SK-N-SH treated with all-trans-retinoic acid at 6 μM for 48 hours (cell line): ENCODE results near the gene OR9Q1.
"Not testable (repeated sequence)": the region's sequence is repeated elsewhere in the genome, so short reads cannot be mapped to it uniquely, and the experiment has no call there.

Experiments
- ATAC-seq: fragments of 200-7000 bp; cut with Tn5 transposase; 3 replicates; pipeline ENCODE4 v1.9.1; 2020; ENCODE audit warnings: mild to moderate bottlenecking, moderate library complexity
- ARNTL ChIP-seq: fragments of 450-650 bp; formaldehyde crosslinking; IDR thresholded peaks from 2 replicates; pipeline ENCODE4 v1.5.0; 2020; ENCODE audit warnings: low read depth, mild to moderate bottlenecking, moderate library complexity, borderline replicate concordance
- CSDC2 ChIP-seq: fragments of 250-450 bp; sonication (Bioruptor Pico); IDR thresholded peaks from 2 replicates; pipeline ENCODE4 v1.5.0; 2020; ENCODE audit warnings: mild to moderate bottlenecking, moderate library complexity
- ESRRG ChIP-seq: fragments of 250-450 bp; sonication (Bioruptor Pico); IDR thresholded peaks from 2 replicates; pipeline ENCODE4 v1.6.1; 2021; ENCODE audit warnings: mild to moderate bottlenecking
- GLIS3 ChIP-seq: fragments of 250-450 bp; sonication (Bioruptor Pico); IDR thresholded peaks from 2 replicates; pipeline ENCODE4 v1.5.0; 2020; ENCODE audit warnings: mild to moderate bottlenecking, moderate library complexity
- ISL1 ChIP-seq: fragments of 250-450 bp; sonication (Bioruptor Pico); IDR thresholded peaks from 2 replicates; pipeline ENCODE4 v2.1.2; 2022; ENCODE audit warnings: mild to moderate bottlenecking, moderate library complexity
- OSR1 ChIP-seq: fragments of 250-450 bp; sonication (Bioruptor Pico); IDR thresholded peaks from 2 replicates; pipeline ENCODE4 v1.8.0; 2022; ENCODE audit warnings: moderate library complexity, mild to moderate bottlenecking, inconsistent platforms
- PPARA ChIP-seq: fragments of 250-450 bp; sonication (Bioruptor Pico); IDR thresholded peaks from 2 replicates; pipeline ENCODE4 v1.5.0; 2020; ENCODE audit warnings: mild to moderate bottlenecking, borderline replicate concordance
- RARB ChIP-seq: fragments of 250-450 bp; sonication (Bioruptor Pico); IDR thresholded peaks from 2 replicates; pipeline ENCODE4 v1.8.0; 2021; ENCODE audit warnings: mild to moderate bottlenecking, moderate library complexity
- SNAI2 ChIP-seq: fragments of 250-450 bp; sonication (Bioruptor Pico); IDR thresholded peaks from 2 replicates; pipeline ENCODE4 v1.5.0; 2020; ENCODE audit warnings: mild to moderate bottlenecking, moderate library complexity
- TCF4 ChIP-seq: fragments of 250-450 bp; sonication (Bioruptor Pico); IDR thresholded peaks from 2 replicates; pipeline ENCODE4 v1.8.0; 2021; ENCODE audit warnings: mild to moderate bottlenecking, moderate library complexity, borderline replicate concordance
- TOX ChIP-seq: fragments of 250-450 bp; sonication (Bioruptor Pico); IDR thresholded peaks from 2 replicates; pipeline ENCODE4 v1.8.0; 2021; ENCODE audit warnings: mild to moderate bottlenecking, moderate library complexity, borderline replicate concordance
- ZC3H10 ChIP-seq: fragments of 250-450 bp; sonication (Bioruptor Pico); IDR thresholded peaks from 2 replicates; pipeline ENCODE4 v1.5.1; 2021; ENCODE audit warnings: mild to moderate bottlenecking, moderate library complexity
- ZFP3 ChIP-seq: fragments of 250-450 bp; sonication (Bioruptor Pico); IDR thresholded peaks from 2 replicates; pipeline ENCODE4 v1.5.0; 2020; ENCODE audit warnings: mild to moderate bottlenecking, moderate library complexity
- ZFP30 ChIP-seq: fragments of 450-650 bp; formaldehyde crosslinking; IDR thresholded peaks from 2 replicates; pipeline ENCODE4 v1.5.0; 2022; ENCODE audit warnings: mild to moderate bottlenecking, moderate library complexity
- ZNF565 ChIP-seq: fragments of 450-650 bp; formaldehyde crosslinking; conservative IDR thresholded peaks from 2 replicates; pipeline ENCODE4 v1.5.0; 2020; ENCODE audit warnings: low read depth, mild to moderate bottlenecking, moderate library complexity
- ZNF70 ChIP-seq: fragments of 450-650 bp; formaldehyde crosslinking; IDR thresholded peaks from 2 replicates; pipeline ENCODE4 v1.5.0; 2020; ENCODE audit warnings: mild to moderate bottlenecking, moderate library complexity
- ZNF8 ChIP-seq: fragments of 450-650 bp; formaldehyde crosslinking; IDR thresholded peaks from 2 replicates; pipeline ENCODE4 v1.5.0; 2020; ENCODE audit warnings: mild to moderate bottlenecking, moderate library complexity
- TF ChIP-seq, protein P1 (sequence below): fragments of 250-450 bp; sonication (Bioruptor Pico); IDR thresholded peaks from 2 replicates; pipeline ENCODE4 v1.8.0; 2021; ENCODE audit warnings: low read depth, mild to moderate bottlenecking, moderate library complexity, borderline replicate concordance
- TF ChIP-seq, protein P2 (sequence below): fragments of 250-450 bp; sonication (Bioruptor Pico); IDR thresholded peaks from 2 replicates; pipeline ENCODE4 v1.5.1; 2020; ENCODE audit warnings: low read depth, mild to moderate bottlenecking, moderate library complexity
- TF ChIP-seq, protein P3 (sequence below): fragments of 250-450 bp; sonication (Bioruptor Pico); IDR thresholded peaks from 2 replicates; pipeline ENCODE4 v1.5.1; 2021; ENCODE audit warnings: mild to moderate bottlenecking, moderate library complexity
- TF ChIP-seq, protein P4 (sequence below): fragments of 250-450 bp; sonication (Bioruptor Pico); IDR thresholded peaks from 2 replicates; pipeline ENCODE4 v1.5.0; 2020; ENCODE audit warnings: mild to moderate bottlenecking, moderate library complexity

Gene OR9Q1

DNA sequence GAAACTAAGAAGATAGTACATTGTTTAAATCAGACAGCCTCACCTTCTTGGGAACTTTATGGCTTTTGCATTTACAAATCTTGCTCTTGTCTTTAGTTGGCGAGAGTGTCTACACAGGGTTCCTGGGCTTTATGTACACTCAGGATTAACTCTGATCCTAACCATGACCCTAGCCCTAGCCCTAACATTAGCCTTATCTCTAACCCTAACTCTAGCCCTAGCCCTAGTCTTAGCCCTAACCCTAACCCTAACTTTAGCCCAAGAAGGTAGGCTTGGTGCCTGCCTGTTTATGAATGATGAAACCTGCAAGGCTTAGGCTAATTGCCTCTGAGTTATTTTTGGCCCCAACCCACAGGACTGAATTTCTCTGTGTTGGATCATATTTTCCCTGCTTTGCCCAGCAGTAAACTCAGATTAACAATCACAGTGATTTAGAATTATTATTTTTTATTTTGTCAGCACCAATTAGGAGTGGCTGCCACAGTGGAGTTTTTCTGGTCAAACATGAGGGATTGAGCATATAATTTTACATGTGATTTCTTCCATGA is 44.1 kb upstream of the OR9Q1 start:
- no peak for ATAC-seq
- TF ChIP-seq RARB (CRISPR knock-in tag): no peak
- TF ChIP-seq ZC3H10 (CRISPR knock-in tag): no peak
- no peak for TF ChIP-seq ARNTL
- no peak for TF ChIP-seq ZNF70 (CRISPR knock-in tag)
- no peak for TF ChIP-seq ZFP3
- TF ChIP-seq, protein P1, sequence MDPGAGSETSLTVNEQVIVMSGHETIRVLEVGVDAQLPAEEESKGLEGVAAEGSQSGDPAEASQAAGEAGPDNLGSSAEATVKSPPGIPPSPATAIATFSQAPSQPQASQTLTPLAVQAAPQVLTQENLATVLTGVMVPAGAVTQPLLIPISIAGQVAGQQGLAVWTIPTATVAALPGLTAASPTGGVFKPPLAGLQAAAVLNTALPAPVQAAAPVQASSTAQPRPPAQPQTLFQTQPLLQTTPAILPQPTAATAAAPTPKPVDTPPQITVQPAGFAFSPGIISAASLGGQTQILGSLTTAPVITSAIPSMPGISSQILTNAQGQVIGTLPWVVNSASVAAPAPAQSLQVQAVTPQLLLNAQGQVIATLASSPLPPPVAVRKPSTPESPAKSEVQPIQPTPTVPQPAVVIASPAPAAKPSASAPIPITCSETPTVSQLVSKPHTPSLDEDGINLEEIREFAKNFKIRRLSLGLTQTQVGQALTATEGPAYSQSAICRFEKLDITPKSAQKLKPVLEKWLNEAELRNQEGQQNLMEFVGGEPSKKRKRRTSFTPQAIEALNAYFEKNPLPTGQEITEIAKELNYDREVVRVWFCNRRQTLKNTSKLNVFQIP (CRISPR knock-in tag): no peak
- TF ChIP-seq, protein P2, sequence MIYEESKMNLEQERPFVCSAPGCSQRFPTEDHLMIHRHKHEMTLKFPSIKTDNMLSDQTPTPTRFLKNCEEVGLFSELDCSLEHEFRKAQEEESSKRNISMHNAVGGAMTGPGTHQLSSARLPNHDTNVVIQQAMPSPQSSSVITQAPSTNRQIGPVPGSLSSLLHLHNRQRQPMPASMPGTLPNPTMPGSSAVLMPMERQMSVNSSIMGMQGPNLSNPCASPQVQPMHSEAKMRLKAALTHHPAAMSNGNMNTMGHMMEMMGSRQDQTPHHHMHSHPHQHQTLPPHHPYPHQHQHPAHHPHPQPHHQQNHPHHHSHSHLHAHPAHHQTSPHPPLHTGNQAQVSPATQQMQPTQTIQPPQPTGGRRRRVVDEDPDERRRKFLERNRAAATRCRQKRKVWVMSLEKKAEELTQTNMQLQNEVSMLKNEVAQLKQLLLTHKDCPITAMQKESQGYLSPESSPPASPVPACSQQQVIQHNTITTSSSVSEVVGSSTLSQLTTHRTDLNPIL (CRISPR knock-in tag): no peak
- TF ChIP-seq ZNF8 (CRISPR knock-in tag): no peak
- no peak for TF ChIP-seq ZNF565 (CRISPR knock-in tag)
- TF ChIP-seq ZFP30: no peak
- no peak for TF ChIP-seq GLIS3 (CRISPR knock-in tag)
- no peak for TF ChIP-seq TOX (CRISPR knock-in tag)
- TF ChIP-seq ESRRG: no peak
- no peak for TF ChIP-seq ISL1

DNA sequence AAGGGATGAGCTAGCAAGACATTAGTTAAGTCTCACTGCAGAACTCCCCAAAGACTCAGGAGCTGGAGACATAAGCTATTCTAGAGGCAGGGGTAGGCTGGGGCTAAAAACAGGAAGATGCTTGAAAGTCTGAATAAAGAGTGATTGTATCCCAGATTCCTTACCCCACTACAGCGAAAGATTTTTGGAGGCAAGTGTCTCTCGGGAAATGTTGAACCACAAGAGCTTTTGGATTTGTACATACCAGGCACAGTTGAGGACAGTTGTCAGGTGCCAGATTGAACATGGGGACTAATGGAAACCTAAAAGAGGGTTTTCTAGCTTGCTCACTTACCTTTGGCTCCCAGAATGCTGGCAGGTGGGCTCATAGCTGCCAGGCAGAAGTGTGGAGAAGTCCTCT is 43.5 kb upstream of the OR9Q1 start:
- TF ChIP-seq ZFP3 (no peak), ZFP30 (no peak), ZNF70 (CRISPR knock-in tag) (no peak), GLIS3 (CRISPR knock-in tag) (no peak)
- TF ChIP-seq, all 23 proteins: peak for 0
- ATAC-seq: no peak

DNA sequence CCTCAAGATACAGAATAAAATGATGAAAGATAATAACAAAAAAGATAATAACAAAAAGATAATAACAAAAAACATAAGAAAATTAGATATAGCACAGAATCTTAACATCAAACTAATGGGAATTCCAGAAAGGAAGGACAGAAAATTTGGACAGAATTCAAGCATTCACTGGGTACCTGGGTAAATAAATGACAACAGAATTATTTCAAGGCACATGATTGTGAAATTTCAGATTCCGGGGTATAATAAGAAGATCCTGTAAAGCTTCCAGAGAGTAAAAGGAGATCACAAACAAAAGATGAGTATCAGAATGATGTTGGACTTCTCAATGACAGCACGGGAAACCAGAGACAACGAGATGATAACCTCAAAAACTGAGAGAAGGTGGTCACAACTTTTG is 42.1 kb upstream of the OR9Q1 start:
- no peak for ATAC-seq
- TF ChIP-seq ZC3H10 (CRISPR knock-in tag): no peak

DNA sequence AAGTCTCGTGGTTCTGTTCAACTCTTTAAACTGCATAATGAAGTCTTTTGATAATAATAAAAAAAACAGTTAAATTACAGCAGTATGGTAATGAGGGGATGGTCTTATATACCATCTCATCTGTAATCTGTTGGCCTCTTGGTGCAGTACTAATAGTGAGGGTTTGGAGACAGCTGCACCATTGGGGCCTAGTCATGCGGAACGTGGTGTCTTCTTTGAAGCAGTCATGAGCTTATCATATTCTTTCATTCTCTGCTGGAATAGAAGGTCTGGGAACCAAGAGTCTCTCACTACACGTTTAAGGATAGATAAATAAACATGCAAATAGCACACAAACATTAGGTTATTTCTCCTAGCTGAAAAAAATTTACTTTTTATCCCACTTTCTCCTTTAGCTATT is 40.9 kb upstream of the OR9Q1 start:
- TF ChIP-seq, protein P3, sequence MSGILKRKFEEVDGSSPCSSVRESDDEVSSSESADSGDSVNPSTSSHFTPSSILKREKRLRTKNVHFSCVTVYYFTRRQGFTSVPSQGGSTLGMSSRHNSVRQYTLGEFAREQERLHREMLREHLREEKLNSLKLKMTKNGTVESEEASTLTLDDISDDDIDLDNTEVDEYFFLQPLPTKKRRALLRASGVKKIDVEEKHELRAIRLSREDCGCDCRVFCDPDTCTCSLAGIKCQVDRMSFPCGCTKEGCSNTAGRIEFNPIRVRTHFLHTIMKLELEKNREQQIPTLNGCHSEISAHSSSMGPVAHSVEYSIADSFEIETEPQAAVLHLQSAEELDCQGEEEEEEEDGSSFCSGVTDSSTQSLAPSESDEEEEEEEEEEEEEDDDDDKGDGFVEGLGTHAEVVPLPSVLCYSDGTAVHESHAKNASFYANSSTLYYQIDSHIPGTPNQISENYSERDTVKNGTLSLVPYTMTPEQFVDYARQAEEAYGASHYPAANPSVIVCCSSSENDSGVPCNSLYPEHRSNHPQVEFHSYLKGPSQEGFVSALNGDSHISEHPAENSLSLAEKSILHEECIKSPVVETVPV (CRISPR knock-in tag): no peak
- TF ChIP-seq CSDC2 (CRISPR knock-in tag) (no peak), ESRRG (no peak), ZNF565 (CRISPR knock-in tag) (no peak)
- TF ChIP-seq, all 23 proteins: peak for 0

DNA sequence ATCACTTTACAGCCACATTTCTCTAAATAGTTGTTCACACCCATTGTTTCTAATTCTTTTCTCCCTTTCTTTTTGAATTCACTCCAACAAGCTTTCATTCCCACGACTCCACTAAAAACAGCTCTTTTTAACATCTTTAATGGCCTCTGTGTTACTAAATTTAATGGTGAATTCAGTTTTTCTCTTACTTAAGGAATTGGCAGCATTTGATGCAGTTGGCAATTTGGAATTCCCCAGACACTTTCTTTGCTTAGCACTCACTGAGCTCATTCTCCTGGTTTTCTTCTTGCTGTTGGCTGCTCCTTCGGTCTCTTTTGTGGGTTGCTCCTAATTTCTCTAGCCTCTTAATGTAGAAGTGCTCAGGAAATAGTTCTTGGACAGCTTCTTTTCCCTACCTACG is 40.5 kb upstream of the OR9Q1 start:
- ATAC-seq: no peak
- TF ChIP-seq ZC3H10 (CRISPR knock-in tag): no peak
- TF ChIP-seq SNAI2 (CRISPR knock-in tag): no peak
- no peak for TF ChIP-seq ZNF70 (CRISPR knock-in tag)
- TF ChIP-seq, protein P1 (CRISPR knock-in tag): no peak
- no peak for TF ChIP-seq CSDC2 (CRISPR knock-in tag)
- no peak for TF ChIP-seq GLIS3 (CRISPR knock-in tag)
- no peak for TF ChIP-seq ZNF565 (CRISPR knock-in tag)
- TF ChIP-seq ESRRG: no peak
- TF ChIP-seq, protein P4, sequence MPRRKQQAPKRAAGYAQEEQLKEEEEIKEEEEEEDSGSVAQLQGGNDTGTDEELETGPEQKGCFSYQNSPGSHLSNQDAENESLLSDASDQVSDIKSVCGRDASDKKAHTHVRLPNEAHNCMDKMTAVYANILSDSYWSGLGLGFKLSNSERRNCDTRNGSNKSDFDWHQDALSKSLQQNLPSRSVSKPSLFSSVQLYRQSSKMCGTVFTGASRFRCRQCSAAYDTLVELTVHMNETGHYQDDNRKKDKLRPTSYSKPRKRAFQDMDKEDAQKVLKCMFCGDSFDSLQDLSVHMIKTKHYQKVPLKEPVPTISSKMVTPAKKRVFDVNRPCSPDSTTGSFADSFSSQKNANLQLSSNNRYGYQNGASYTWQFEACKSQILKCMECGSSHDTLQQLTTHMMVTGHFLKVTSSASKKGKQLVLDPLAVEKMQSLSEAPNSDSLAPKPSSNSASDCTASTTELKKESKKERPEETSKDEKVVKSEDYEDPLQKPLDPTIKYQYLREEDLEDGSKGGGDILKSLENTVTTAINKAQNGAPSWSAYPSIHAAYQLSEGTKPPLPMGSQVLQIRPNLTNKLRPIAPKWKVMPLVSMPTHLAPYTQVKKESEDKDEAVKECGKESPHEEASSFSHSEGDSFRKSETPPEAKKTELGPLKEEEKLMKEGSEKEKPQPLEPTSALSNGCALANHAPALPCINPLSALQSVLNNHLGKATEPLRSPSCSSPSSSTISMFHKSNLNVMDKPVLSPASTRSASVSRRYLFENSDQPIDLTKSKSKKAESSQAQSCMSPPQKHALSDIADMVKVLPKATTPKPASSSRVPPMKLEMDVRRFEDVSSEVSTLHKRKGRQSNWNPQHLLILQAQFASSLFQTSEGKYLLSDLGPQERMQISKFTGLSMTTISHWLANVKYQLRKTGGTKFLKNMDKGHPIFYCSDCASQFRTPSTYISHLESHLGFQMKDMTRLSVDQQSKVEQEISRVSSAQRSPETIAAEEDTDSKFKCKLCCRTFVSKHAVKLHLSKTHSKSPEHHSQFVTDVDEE (CRISPR knock-in tag): no peak
- TF ChIP-seq ISL1: no peak
- TF ChIP-seq, protein P2 (CRISPR knock-in tag): no peak
- TF ChIP-seq TCF4: no peak
- no peak for TF ChIP-seq RARB (CRISPR knock-in tag)
- TF ChIP-seq PPARA: no peak
- TF ChIP-seq OSR1: no peak

More for the DNA sequence above, 40.9 kb upstream of the OR9Q1 start:
- ATAC-seq: no peak

DNA sequence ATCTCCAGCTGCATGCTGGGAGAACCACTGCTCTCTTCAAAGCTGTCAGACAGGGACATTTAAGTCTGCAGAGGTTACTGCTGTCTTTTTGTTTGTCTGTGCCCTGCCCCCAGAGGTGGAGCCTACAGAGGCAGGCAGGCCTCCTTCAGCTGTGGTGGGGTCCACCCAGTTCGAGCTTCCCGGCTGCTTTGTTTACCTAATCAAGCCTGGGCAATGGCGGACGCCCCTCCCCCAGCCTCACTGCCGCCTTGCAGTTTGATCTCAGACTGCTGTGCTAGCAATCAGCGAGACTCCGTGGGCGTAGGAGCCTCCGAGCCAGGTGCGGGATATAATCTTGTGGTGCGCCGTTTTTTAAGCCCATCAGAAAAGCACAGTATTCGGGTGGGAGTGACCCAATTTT is 24.2 kb upstream of the OR9Q1 start:
- ATAC-seq: not testable (repeated sequence)

DNA sequence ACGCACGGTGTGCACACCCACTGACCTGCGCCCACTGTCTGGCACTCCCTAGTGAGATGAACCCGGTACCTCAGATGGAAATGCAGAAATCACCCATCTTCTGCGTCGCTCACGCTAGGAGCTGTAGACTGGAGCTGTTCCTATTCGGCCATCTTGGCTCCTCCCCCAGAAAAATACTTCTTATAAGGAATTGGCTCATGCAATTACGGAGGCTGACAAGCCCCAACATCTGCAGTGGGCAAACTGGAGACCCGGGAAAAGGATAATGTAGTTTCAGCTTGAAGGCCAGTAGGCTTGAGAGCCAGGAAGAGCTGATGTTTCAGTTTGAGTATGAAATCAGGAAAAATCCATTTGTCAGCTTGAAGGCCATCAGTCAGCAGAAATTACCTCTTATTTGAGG is 23.7 kb upstream of the OR9Q1 start:
- not testable (repeated sequence) for ATAC-seq
